ENCODE measurements around the gene DPP4. TPM values are rescaled to one million over a fixed set of nuclear protein-coding genes. Genes with fewer than 3 reads are reported as not detected.

The DPP4 gene
- total and polyA plus RNA-seq, 2 of the 13 experiments (the other 11 are each of a cell fraction or from before 2014, with no cell fraction given): 39.4 to 109 TPM

GRCh38 chr2:161990741-161991140 lies 83.3 kb downstream of the DPP4 start (continued):
- TF ChIP-seq ZNF276 (CRISPR knock-in tag; IDR thresholded peaks at IDR 0.05; ENCODE audit: low read depth) (no peak), EZH2 (conservative IDR thresholded peaks at IDR 0.05; ENCODE audit: low read depth, low read length) (no peak), ZFP41 (CRISPR knock-in tag; IDR thresholded peaks at IDR 0.05; ENCODE audit: borderline replicate concordance) (no peak), PHF21A (CRISPR knock-in tag; IDR thresholded peaks at IDR 0.05) (no peak), THRA (CRISPR knock-in tag; IDR thresholded peaks at IDR 0.05; ENCODE audit: borderline replicate concordance) (no peak), ZNF484 (CRISPR knock-in tag; IDR thresholded peaks at IDR 0.05; ENCODE audit: borderline replicate concordance, low read depth) (no peak), CHD2 (IDR thresholded peaks at IDR 0.05; ENCODE audit: low read depth, low read length) (no peak), MIXL1 (CRISPR knock-in tag; IDR thresholded peaks at IDR 0.05) (no peak), ZBTB20 (CRISPR knock-in tag; IDR thresholded peaks at IDR 0.05; ENCODE audit: borderline replicate concordance, low read depth) (no peak), MAFF (IDR thresholded peaks at IDR 0.05; ENCODE audit: low read depth, low read length) (no peak), ATRX (CRISPR knock-in tag; IDR thresholded peaks at IDR 0.05; ENCODE audit: borderline replicate concordance) (no peak), ZNF12 (CRISPR knock-in tag; IDR thresholded peaks at IDR 0.05) (no peak), ZNF234 (CRISPR knock-in tag; conservative IDR thresholded peaks at IDR 0.05) (no peak), DNMT3B (CRISPR knock-in tag; conservative IDR thresholded peaks at IDR 0.05) (no peak), ZNF362 (CRISPR knock-in tag; IDR thresholded peaks at IDR 0.05; ENCODE audit: borderline replicate concordance) (0 out of 2 replicates have a peak, but pooled peaks have one; percentile 29), DRAP1 (CRISPR knock-in tag; IDR thresholded peaks at IDR 0.05) (no peak), ZNF7 (CRISPR knock-in tag; IDR thresholded peaks at IDR 0.05) (no peak), BATF2 (CRISPR knock-in tag; IDR thresholded peaks at IDR 0.05) (no peak), CBX2 (IDR thresholded peaks at IDR 0.05; ENCODE audit: low read depth, low read length) (no peak), CBX2 (CRISPR knock-in tag; IDR thresholded peaks at IDR 0.05; ENCODE audit: low read depth) (no peak), ZSCAN12 (CRISPR knock-in tag; IDR thresholded peaks at IDR 0.05) (no peak), ZNF124 (CRISPR knock-in tag; IDR thresholded peaks at IDR 0.05) (no peak)
- TF ChIP-seq, protein P1, sequence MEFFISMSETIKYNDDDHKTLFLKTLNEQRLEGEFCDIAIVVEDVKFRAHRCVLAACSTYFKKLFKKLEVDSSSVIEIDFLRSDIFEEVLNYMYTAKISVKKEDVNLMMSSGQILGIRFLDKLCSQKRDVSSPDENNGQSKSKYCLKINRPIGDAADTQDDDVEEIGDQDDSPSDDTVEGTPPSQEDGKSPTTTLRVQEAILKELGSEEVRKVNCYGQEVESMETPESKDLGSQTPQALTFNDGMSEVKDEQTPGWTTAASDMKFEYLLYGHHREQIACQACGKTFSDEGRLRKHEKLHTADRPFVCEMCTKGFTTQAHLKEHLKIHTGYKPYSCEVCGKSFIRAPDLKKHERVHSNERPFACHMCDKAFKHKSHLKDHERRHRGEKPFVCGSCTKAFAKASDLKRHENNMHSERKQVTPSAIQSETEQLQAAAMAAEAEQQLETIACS (CRISPR knock-in tag; IDR thresholded peaks at IDR 0.05): no peak
- TF ChIP-seq, protein P2, sequence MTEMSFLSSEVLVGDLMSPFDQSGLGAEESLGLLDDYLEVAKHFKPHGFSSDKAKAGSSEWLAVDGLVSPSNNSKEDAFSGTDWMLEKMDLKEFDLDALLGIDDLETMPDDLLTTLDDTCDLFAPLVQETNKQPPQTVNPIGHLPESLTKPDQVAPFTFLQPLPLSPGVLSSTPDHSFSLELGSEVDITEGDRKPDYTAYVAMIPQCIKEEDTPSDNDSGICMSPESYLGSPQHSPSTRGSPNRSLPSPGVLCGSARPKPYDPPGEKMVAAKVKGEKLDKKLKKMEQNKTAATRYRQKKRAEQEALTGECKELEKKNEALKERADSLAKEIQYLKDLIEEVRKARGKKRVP (CRISPR knock-in tag; IDR thresholded peaks at IDR 0.05): no peak
